ENCODE results near the gene ZFAND2B.

GRCh38 chr2:219209236-219210195 lies 2.9 kb downstream of the ZFAND2B start:
- no peak for TF ChIP-seq CTCF (IDR thresholded peaks at IDR 0.05; ENCODE audit: poor library complexity, severe bottlenecking)
- no peak for TF ChIP-seq POLR2AphosphoS5 (IDR thresholded peaks at IDR 0.05)
